Measurements from ENCODE around the gene SYNE2. TPM values are rescaled to one million over a fixed set of nuclear protein-coding genes. Genes with fewer than 3 reads are reported as not detected.

The SYNE2 gene
- total RNA-seq, 1 experiment from 2014 or later, result 71.1 TPM

- TF ChIP-seq SOX15 (CRISPR knock-in tag; IDR thresholded peaks at IDR 0.05) (no peak), CREB1 (CRISPR knock-in tag; IDR thresholded peaks at IDR 0.05) (no peak), SMAD3 (CRISPR knock-in tag; IDR thresholded peaks at IDR 0.05; ENCODE audit: borderline replicate concordance) (no peak), ZNF532 (CRISPR knock-in tag; IDR thresholded peaks at IDR 0.05; ENCODE audit: borderline replicate concordance) (no peak), FOXP1 (CRISPR knock-in tag; IDR thresholded peaks at IDR 0.05; ENCODE audit: borderline replicate concordance) (no peak), AR (CRISPR knock-in tag; IDR thresholded peaks at IDR 0.05) (no peak), CBFB (CRISPR knock-in tag; IDR thresholded peaks at IDR 0.05; ENCODE audit: low read depth) (no peak), ZNF232 (CRISPR knock-in tag; IDR thresholded peaks at IDR 0.05) (no peak), ESRRA (CRISPR knock-in tag; IDR thresholded peaks at IDR 0.05; ENCODE audit: borderline replicate concordance) (no peak), ZNF671 (CRISPR knock-in tag; IDR thresholded peaks at IDR 0.05) (no peak), AFF4 (CRISPR knock-in tag; IDR thresholded peaks at IDR 0.05; ENCODE audit: borderline replicate concordance) (no peak), TEAD1 (CRISPR knock-in tag; IDR thresholded peaks at IDR 0.05) (no peak), SMAD4 (CRISPR knock-in tag; IDR thresholded peaks at IDR 0.05) (no peak)
- Mint-ChIP-seq H3K9me3 (no peaks in the 10 kb centered on the region), H3K36me3 (peaks cover 22% of the 10 kb centered on the region), H3K27me3 (ENCODE audit: low read depth) (no peaks in the 10 kb centered on the region), H3K4me3 (no peak overlapping the region), H3K27ac (peak overlapping the region; percentile 61), H3K4me1 (0 out of 2 replicates have a peak, but pooled peaks cover 3% of the 10 kb centered on the region)
- ChIA-PET POLR2A (no interaction called here), CTCF (interaction anchor here (0.6 kb wide), 1 partner anchor 321 kb away, joined by 3 read pairs; no protein-coding TSS in a partner anchor)
- no peak for ATAC-seq
- no peak for DNase-seq (ENCODE audit: low spot score)
Measured at GRCh38 chr14:64147126-64147790, 294.5 kb downstream of the SYNE2 start.

GRCh38 chr14:64149921-64150320, 297.1 kb downstream of the SYNE2 start:
- Mint-ChIP-seq H3K4me1 (0 out of 2 replicates have a peak, but pooled peaks cover 3% of the 10 kb centered on the region), H3K4me3 (no peak overlapping the region), H3K9me3 (no peaks in the 10 kb centered on the region), H3K27me3 (ENCODE audit: low read depth) (no peaks in the 10 kb centered on the region), H3K27ac (no peak overlapping the region), H3K36me3 (peaks cover 22% of the 10 kb centered on the region)
- POLR2A ChIA-PET, result interaction anchor here (0.6 to 0.7 kb wide), 2 partner anchors 49 to 115 kb away, joined by 3 to 8 read pairs; no protein-coding TSS in a partner anchor
- no peak for TF ChIP-seq IRF2 (CRISPR knock-in tag; IDR thresholded peaks at IDR 0.05; ENCODE audit: borderline replicate concordance, low read depth)
- TF ChIP-seq ATF3 (CRISPR knock-in tag; conservative IDR thresholded peaks at IDR 0.05), result no peak
- TF ChIP-seq TEAD1 (CRISPR knock-in tag; IDR thresholded peaks at IDR 0.05), result no peak
- TF ChIP-seq PRRX2 (CRISPR knock-in tag; IDR thresholded peaks at IDR 0.05), result no peak
- TF ChIP-seq GABPB1 (CRISPR knock-in tag; IDR thresholded peaks at IDR 0.05), result no peak
- TF ChIP-seq ZNF219 (CRISPR knock-in tag; IDR thresholded peaks at IDR 0.05; ENCODE audit: borderline replicate concordance), result no peak
- TF ChIP-seq NR1H2 (CRISPR knock-in tag; IDR thresholded peaks at IDR 0.05), result no peak
- no peak for ATAC-seq
- no peak for DNase-seq (ENCODE audit: low spot score)
- CTCF ChIA-PET, result interaction anchor here (0.6 to 1.1 kb wide), 4 partner anchors 19 to 252 kb away, joined by 3 to 5 read pairs (median 4); no protein-coding TSS in a partner anchor
